HepG2 (cell line): ENCODE measurements around the gene RAD9A. TPM values are rescaled to one million over a fixed set of nuclear protein-coding genes. Genes with fewer than 3 reads are reported as not detected.

Experiments
- CBFB ChIP-seq: sonication (generic); formaldehyde crosslinking; IDR thresholded peaks from 2 replicates; pipeline ENCODE4 v1.4.0; 2020; ENCODE audit warnings: missing genetic modification reagents
- KDM5B ChIP-seq: sonication (generic); formaldehyde crosslinking; IDR thresholded peaks from 2 replicates; pipeline ENCODE4 v1.4.0; 2020; ENCODE audit warnings: missing genetic modification reagents, mild to moderate bottlenecking, borderline replicate concordance
- NR0B2 ChIP-seq: sonication (generic); formaldehyde crosslinking; IDR thresholded peaks from 2 replicates; pipeline ENCODE4 v1.4.0; 2020; ENCODE audit warnings: mild to moderate bottlenecking, missing genetic modification reagents
- PCBP2 ChIP-seq: fragments of 200-400 bp; formaldehyde crosslinking; optimal IDR thresholded peaks from 2 replicates; pipeline ENCODE3; 2018; ENCODE audit warnings: low read length, low read depth; ENCODE audit not compliant: poor library complexity, severe bottlenecking
- SRSF4 ChIP-seq: fragments of 200-400 bp; formaldehyde crosslinking; IDR thresholded peaks from one replicate; pipeline ENCODE4 v1.6.1; 2018; ENCODE audit warnings: mild to moderate bottlenecking, low read depth, low read length, moderate library complexity; ENCODE audit not compliant: poor library complexity, severe bottlenecking
- TEF ChIP-seq: sonication (generic); formaldehyde crosslinking; IDR thresholded peaks from 2 replicates; pipeline ENCODE4 v1.5.0; 2020; ENCODE audit warnings: missing genetic modification reagents
- ZFAT ChIP-seq: sonication (generic); formaldehyde crosslinking; conservative IDR thresholded peaks from 2 replicates; pipeline ENCODE4 v1.8.1; 2023; ENCODE audit warnings: missing genetic modification reagents, inconsistent platforms
- ZNF333 ChIP-seq: sonication (generic); formaldehyde crosslinking; IDR thresholded peaks from 2 replicates; pipeline ENCODE4 v1.4.0; 2020; ENCODE audit warnings: mild to moderate bottlenecking, missing genetic modification reagents, borderline replicate concordance
- ZNF644 ChIP-seq: IDR thresholded peaks from 2 replicates; pipeline ENCODE4 v1.6.1; 2016; ENCODE audit warnings: low read depth
- polyA plus RNA-seq, 8 experiments: library from polyadenylated mRNA; depleted of rRNA in 3 of 8; stranded (reverse) in 7 of 8; unstranded in 1 of 8; fragments of >200 nt; fragmentation: Illumina TruSeq in 4 of 8; extraction: Trizol in 4 of 8; gene quantifications; 2 replicates each; pipeline versions ENCODE4 v1.2.1 to v1.2.3, GENCODE V29; 2011 to 2016; ENCODE audit warnings: low read depth in 4 of 8, missing spikeins in 1 of 8, mixed read lengths in 1 of 8; ENCODE audit not compliant: insufficient read depth in 1 of 8
- total RNA-seq, 5 experiments: library from RNA; depleted of rRNA; stranded (reverse); fragments of >200 nt; fragmentation: Illumina TruSeq; extraction: Trizol; gene quantifications; 2 replicates each; pipeline ENCODE4 v1.2.3, GENCODE V29; 2016; ENCODE audit warnings: low read depth in 1 of 5
- TF ChIP-seq, protein P1 (sequence below): IDR thresholded peaks from 2 replicates; pipeline ENCODE4 v1.4.0; 2020; ENCODE audit warnings: mild to moderate bottlenecking, missing genetic modification reagents
- TF ChIP-seq, protein P2 (sequence below): sonication (generic); formaldehyde crosslinking; IDR thresholded peaks from 2 replicates; pipeline ENCODE4 v1.8.0; 2022; ENCODE audit warnings: mild to moderate bottlenecking, missing genetic modification reagents; ENCODE audit not compliant: insufficient replicate concordance
- TF ChIP-seq, protein P3 (sequence below): sonication (generic); formaldehyde crosslinking; conservative IDR thresholded peaks from 2 replicates; pipeline ENCODE4 v1.8.0; 2022; ENCODE audit warnings: low read depth, missing genetic modification reagents
- TF ChIP-seq, protein P4 (sequence below): sonication (generic); formaldehyde crosslinking; IDR thresholded peaks from 2 replicates; pipeline ENCODE4 v1.5.1; 2020; ENCODE audit warnings: mild to moderate bottlenecking, missing genetic modification reagents, moderate library complexity
- TF ChIP-seq, protein P5 (sequence below): IDR thresholded peaks from 2 replicates; pipeline ENCODE4 v1.6.1; 2016; ENCODE audit warnings: mild to moderate bottlenecking, missing biosample characterization, missing genetic modification reagents

RAD9A gene
- total and polyA plus RNA-seq, 2 of the 13 experiments (the other 11 are each of a cell fraction or from before 2014, with no cell fraction given) = 10.1 to 15.7 TPM

DNA sequence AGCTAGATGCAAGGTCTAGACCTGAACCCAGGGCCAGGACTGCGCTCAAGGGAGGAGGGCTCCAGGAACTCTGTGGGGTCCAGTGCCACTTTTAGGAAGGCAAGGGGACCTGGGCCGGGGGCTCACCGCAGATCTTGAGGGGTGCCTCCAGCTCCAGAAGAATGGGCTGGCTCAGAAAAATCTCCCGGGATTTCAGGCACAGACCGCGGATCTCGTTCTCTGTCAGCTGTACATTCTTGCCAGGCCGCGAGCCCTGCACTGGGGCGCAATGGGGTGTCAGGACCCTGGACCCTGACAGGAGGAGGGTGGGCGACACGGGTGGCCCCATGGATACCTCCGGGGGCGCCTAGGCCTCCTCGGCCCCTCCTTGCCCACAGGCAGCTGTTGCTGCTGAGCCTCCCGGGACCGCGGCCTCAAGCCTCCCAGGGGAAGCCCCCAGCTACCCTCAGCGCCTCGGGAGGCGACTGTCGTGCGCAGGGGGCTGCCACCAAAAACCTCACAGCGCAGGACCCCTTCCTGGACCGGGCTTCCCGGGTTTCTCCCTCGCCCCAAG lies 9.2 kb downstream of the RAD9A start (continued):
- TF ChIP-seq, protein P1, sequence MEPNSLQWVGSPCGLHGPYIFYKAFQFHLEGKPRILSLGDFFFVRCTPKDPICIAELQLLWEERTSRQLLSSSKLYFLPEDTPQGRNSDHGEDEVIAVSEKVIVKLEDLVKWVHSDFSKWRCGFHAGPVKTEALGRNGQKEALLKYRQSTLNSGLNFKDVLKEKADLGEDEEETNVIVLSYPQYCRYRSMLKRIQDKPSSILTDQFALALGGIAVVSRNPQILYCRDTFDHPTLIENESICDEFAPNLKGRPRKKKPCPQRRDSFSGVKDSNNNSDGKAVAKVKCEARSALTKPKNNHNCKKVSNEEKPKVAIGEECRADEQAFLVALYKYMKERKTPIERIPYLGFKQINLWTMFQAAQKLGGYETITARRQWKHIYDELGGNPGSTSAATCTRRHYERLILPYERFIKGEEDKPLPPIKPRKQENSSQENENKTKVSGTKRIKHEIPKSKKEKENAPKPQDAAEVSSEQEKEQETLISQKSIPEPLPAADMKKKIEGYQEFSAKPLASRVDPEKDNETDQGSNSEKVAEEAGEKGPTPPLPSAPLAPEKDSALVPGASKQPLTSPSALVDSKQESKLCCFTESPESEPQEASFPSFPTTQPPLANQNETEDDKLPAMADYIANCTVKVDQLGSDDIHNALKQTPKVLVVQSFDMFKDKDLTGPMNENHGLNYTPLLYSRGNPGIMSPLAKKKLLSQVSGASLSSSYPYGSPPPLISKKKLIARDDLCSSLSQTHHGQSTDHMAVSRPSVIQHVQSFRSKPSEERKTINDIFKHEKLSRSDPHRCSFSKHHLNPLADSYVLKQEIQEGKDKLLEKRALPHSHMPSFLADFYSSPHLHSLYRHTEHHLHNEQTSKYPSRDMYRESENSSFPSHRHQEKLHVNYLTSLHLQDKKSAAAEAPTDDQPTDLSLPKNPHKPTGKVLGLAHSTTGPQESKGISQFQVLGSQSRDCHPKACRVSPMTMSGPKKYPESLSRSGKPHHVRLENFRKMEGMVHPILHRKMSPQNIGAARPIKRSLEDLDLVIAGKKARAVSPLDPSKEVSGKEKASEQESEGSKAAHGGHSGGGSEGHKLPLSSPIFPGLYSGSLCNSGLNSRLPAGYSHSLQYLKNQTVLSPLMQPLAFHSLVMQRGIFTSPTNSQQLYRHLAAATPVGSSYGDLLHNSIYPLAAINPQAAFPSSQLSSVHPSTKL (CRISPR knock-in tag) = no peak
- TF ChIP-seq, protein P2, sequence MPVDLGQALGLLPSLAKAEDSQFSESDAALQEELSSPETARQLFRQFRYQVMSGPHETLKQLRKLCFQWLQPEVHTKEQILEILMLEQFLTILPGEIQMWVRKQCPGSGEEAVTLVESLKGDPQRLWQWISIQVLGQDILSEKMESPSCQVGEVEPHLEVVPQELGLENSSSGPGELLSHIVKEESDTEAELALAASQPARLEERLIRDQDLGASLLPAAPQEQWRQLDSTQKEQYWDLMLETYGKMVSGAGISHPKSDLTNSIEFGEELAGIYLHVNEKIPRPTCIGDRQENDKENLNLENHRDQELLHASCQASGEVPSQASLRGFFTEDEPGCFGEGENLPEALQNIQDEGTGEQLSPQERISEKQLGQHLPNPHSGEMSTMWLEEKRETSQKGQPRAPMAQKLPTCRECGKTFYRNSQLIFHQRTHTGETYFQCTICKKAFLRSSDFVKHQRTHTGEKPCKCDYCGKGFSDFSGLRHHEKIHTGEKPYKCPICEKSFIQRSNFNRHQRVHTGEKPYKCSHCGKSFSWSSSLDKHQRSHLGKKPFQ (CRISPR knock-in tag) = no peak
- TF ChIP-seq, protein P3, sequence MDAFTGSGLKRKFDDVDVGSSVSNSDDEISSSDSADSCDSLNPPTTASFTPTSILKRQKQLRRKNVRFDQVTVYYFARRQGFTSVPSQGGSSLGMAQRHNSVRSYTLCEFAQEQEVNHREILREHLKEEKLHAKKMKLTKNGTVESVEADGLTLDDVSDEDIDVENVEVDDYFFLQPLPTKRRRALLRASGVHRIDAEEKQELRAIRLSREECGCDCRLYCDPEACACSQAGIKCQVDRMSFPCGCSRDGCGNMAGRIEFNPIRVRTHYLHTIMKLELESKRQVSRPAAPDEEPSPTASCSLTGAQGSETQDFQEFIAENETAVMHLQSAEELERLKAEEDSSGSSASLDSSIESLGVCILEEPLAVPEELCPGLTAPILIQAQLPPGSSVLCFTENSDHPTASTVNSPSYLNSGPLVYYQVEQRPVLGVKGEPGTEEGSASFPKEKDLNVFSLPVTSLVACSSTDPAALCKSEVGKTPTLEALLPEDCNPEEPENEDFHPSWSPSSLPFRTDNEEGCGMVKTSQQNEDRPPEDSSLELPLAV (CRISPR knock-in tag) = no peak
- TF ChIP-seq CBFB (no peak), NR0B2 (CRISPR knock-in tag) (0 out of 2 replicates have a peak, but pooled peaks have one; percentile 56), ZNF333 (CRISPR knock-in tag) (no peak), PCBP2 (no peak), TEF (CRISPR knock-in tag) (no peak), KDM5B (CRISPR knock-in tag) (peak; percentile 26; the same call in 1 of the 2 replicates), ZNF644 (no peak), ZFAT (CRISPR knock-in tag) (no peak), SRSF4 (no peak)
- TF ChIP-seq, protein P4, sequence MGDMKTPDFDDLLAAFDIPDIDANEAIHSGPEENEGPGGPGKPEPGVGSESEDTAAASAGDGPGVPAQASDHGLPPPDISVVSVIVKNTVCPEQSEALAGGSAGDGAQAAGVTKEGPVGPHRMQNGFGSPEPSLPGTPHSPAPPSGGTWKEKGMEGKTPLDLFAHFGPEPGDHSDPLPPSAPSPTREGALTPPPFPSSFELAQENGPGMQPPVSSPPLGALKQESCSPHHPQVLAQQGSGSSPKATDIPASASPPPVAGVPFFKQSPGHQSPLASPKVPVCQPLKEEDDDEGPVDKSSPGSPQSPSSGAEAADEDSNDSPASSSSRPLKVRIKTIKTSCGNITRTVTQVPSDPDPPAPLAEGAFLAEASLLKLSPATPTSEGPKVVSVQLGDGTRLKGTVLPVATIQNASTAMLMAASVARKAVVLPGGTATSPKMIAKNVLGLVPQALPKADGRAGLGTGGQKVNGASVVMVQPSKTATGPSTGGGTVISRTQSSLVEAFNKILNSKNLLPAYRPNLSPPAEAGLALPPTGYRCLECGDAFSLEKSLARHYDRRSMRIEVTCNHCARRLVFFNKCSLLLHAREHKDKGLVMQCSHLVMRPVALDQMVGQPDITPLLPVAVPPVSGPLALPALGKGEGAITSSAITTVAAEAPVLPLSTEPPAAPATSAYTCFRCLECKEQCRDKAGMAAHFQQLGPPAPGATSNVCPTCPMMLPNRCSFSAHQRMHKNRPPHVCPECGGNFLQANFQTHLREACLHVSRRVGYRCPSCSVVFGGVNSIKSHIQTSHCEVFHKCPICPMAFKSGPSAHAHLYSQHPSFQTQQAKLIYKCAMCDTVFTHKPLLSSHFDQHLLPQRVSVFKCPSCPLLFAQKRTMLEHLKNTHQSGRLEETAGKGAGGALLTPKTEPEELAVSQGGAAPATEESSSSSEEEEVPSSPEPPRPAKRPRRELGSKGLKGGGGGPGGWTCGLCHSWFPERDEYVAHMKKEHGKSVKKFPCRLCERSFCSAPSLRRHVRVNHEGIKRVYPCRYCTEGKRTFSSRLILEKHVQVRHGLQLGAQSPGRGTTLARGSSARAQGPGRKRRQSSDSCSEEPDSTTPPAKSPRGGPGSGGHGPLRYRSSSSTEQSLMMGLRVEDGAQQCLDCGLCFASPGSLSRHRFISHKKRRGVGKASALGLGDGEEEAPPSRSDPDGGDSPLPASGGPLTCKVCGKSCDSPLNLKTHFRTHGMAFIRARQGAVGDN (CRISPR knock-in tag) = no peak; the same call in 1 of the 2 replicates
- TF ChIP-seq, protein P5, sequence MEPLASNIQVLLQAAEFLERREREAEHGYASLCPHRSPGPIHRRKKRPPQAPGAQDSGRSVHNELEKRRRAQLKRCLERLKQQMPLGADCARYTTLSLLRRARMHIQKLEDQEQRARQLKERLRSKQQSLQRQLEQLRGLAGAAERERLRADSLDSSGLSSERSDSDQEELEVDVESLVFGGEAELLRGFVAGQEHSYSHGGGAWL = peak; percentile 44; the same call in 1 of the 2 replicates
